Endothelial cell of hepatic sinusoid (primary cell): ENCODE data around the gene WBP2NL.
"Not testable (repeated sequence)": the region's sequence is repeated elsewhere in the genome, so short reads cannot be mapped to it uniquely, and the experiment has no call there.

Source experiments
- in situ Hi-C: cut with HindIII; loops from 2 replicates; pipeline ENCODE4 v1.10.0; 2017; ENCODE audit warnings: low sequenced_read_pairs

WBP2NL gene, protein sequence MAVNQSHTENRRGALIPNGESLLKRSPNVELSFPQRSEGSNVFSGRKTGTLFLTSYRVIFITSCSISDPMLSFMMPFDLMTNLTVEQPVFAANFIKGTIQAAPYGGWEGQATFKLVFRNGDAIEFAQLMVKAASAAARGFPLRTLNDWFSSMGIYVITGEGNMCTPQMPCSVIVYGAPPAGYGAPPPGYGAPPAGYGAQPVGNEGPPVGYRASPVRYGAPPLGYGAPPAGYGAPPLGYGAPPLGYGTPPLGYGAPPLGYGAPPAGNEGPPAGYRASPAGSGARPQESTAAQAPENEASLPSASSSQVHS

DNA sequence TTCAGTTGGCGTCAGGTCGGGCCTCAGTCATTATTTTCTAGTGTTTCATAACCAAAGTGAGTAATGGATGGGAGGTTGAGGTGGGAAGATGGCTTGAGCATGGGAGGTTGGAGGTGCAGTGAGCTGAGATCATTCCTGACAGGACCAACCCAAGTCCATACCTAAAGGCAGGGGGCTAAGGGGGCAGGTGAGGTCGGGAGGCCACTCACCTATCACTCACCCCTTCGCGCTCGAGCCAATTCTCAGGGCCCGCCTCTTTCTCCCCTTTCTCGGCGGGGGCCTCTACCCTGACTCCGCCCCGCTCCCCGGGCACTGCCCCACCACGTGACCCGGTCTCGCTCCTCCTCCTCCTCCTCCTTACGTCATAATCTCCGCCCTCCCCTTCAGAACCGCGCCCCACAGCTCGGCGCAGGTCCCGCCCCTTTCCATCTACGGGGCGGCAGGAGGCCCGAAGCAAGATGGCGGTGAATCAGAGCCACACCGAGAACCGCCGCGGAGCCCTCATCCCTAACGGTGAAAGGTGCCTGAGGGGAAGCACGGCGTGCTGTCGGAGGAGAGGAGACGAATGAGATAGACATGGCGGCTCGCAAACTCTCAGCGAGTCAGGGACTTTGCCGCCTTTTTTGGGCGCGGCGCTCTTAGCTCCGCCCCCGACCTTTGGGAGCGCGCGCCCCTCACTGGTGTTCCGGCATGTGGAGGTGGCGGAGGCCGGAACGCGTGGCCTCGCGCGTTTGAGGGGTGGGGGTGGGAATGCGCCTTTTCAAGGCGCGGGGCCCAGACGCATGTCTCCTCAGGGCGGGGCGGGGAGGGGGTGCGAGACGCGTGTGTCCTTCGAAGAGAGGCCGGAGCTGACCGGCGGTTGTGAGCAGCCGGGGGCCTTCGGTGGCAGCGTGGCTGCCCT lies at the start of gene WBP2NL:
TSS of gene WBP2NL (plus strand) at position 428 of the 901 bp plus-strand sequence. CDS start at position 459, 31 bp downstream.
- in situ Hi-C loops: no loop called here

DNA sequence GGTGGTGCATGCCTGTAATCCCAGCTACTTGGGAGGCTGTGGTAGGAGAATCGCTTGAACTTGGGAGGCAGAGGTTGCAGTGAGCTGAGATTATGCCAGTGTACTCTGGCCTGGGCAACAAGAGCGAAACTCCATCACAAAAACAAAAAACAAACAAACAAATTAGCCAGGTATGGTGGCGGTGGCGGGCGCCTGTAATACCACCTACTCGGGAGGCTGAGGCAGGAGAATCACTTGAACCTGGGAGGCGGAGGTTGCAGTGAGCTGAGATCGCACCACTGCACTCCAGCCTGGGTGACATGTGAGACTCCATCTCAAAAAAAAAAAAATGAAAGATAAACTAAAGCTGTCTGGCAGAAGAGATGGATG lies 49.7 kb upstream of the WBP2NL start:
- in situ Hi-C loops: not testable (repeated sequence)

DNA sequence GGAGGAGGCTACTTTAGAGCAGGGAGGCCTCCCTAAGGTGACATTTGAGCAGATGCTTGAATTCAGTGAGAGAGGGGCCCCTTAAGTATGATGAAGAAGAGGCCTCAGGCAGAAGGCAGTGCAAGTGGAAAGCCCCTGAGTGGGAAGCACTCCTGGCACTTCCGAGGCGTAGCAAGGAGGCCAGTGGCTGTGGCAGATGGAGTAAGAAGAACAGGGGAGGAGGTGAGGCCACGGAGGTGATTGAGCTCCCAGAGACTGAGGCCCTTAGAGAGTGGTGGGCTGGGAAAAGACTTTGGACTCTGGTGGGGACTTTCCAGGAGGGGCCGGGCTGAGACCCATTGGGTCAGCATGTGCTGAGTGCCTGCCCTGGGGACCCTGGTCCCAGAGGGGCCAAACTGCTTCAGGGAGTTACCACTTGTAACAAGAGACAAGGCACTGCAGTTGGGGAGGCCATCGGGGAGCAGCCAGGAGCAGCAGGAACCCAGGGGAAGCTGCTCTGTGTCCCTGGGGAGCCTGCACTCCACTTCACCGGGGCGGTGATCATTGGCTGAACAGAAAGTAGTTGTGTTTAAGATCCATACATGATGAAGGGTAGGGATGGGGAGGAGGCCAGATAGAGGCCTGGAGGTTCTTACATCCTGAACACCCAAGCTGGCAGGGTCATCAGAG lies 49.2 kb upstream of the WBP2NL start:
- in situ Hi-C loops: no loop called here

DNA sequence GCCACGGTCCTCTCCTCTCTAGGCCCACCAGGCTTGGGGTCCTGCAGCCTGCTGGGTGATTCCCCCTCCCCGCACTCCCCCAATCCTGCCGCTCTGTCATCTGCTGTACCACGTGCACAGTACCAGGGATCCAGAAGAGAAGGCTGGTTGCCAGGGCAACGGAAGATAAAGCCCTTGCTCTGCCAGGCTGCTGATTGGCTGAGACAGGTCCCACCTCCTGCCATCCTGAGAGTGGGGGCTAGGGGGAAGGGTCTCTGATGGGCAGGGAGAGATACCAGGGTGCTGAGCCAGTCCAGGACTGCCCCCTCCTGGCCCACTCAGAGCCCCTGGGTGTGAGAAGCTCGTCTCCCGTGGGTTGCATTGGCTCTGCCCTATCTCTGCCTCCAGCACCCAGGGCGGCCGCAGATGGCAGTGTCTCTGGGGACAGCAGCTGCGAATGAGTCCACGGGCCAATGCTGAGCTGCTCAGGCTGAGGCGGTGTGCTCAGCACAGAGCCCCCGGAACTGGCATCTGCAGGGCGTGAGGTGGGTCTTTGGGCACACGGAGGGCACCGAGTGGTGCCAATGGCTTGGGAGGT lies 46.6 kb upstream of the WBP2NL start, which contains the start of gene SMIM45:
TSS of gene SMIM45 (plus strand) at position 253 of the 577 bp plus-strand sequence.
- in situ Hi-C loops: no loop called here

DNA sequence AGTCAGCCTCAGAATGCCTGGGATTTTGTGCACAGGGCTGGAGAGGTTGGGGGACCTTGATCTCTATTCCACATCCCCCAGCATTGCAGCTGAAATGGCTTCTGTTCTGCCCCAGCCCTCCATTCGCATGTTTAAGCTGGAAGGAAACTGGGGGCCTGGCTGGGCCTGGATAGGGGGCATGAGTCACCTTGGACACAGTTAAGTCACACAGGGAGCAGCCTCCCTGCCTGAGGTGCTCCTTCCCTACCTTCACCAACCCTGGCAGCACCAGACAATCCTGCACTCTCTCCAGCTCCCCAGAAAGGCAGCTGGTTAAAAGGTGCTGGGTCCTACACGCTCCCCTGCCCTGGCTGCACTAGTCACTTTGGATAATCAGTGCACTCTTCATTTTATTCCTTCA lies 45.9 kb upstream of the WBP2NL start:
- in situ Hi-C loops: no loop called here

DNA sequence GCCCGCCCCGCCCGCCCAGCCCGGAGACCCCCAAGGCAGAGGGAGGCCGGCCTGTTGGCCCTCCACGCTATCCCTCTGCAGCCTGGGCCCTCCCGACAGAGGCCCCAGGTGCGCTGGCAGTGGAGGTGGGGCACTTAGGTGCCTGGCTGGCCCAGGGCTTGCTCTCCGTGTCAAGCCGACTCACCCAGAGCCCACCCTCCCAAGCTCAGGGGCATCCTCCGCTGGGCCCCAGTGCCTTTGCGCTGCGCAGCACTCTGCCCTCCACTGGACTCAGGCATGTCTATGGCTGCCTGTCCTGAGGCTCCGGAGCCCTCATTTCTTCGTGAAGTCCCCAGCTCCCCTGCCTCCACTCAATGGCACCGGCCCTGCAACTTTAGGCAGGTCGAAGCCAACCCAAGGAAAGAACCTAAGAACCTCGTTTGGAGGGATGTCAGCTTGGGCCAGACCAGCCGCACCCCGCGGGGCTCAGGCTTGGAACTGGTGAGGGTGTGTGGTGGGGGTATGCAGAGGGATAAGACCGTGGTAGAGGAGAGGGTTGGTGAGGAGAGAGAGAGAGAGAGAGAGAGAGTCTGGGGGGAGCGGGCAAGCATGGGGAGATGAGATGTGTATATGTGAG lies 40.5 kb upstream of the WBP2NL start:
- in situ Hi-C loops: no loop called here

DNA sequence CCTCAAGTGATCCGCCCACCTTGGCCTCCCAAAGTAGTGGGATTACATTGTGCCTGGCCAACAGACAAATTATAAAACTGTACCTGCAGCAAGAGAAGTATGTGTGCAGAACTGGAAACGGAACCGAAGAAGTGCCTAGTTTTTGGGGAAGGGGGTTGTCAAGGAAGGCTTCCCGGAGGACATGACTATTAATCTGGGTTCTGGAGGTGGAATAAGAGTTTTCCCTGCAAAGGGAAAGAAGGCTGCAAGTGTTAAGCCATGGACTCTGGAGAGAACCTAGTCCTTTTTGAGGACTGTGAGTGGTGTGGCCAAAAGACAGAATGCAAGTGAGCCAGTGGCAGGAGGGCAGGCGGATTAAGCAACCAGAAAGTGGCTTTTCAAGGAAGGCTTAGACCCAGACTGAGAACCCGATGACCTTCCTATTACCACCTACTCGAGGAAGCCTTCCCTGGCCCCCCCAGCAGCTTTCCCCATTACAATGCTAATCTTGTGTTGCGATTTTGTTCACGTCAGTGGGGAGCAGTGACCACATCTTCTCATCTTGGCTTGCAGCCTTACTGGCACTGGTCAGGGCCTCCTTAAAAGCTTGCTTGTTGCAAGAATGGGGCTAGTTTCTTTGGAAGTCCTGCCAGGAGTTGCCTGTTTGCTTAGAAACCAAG lies 35.0 kb upstream of the WBP2NL start:
- in situ Hi-C loops: no loop called here

DNA sequence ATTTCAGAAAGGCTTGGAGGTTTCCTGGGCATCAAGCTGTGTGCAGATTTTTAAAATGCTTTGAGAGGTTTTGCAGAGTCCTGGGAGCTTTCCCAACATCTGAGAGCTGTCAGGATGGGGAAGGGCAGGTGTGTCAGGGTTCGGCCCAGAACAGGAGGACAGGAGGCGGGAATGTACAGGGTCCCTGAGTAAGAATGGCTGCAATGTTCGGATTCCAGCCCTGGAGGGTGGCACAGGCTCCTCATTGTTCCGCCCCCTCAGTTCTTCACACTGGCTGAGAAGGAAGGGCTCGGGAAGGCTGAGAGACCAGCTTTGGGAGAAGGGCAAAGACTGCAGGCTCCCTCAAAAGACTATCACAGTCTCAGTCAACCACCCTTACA lies 34.5 kb upstream of the WBP2NL start:
- in situ Hi-C loops: no loop called here

DNA sequence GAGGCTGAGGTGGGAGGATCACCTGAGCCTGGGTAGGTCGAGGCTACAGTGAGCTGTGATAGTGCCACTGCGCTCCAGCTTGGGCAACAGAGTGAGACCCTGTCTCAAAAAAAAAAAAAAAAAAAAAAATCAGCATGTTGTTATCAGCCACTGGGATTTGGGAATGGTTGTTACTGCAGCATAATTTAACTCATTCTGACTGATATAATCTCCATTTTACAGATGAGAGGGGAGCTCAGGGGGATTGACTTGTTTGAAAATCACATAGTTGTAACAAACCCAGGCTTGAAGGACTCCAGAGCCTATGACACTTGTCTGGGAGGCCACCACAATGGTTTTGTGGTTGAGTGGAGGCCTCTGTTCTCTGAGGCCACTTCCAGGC lies 32.4 kb upstream of the WBP2NL start:
- in situ Hi-C loops: no loop called here

DNA sequence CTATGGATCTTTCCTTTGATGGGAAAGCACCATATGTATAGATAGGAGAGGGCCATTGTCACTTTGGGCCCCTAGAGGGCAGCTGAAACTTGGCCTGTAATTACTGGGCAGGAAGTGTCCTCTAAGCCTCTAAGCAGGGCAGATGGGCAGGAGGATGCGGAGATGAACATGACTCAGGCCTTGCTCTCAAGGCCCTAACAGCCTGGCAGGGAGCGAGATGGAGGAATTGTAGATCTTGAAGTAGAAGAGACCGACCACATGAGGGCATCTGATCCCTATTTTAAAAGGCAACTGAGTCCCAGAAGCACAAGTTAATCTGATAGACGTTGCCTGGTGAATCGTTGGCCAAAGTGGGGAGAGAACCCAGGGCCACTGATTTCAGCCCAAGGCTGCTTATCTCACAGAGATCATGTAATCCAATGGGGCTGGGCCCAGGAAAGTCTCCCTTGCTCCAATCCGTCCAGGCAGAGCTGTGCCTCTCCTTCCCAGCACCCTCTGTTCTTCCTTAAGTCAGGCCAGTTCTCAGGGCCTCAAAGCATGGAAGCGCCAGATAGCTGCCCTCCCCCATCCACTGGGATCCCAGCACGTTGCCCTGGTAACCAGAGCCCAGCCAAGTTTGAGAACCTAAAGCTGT lies 31.9 kb upstream of the WBP2NL start:
- in situ Hi-C loops: no loop called here

DNA sequence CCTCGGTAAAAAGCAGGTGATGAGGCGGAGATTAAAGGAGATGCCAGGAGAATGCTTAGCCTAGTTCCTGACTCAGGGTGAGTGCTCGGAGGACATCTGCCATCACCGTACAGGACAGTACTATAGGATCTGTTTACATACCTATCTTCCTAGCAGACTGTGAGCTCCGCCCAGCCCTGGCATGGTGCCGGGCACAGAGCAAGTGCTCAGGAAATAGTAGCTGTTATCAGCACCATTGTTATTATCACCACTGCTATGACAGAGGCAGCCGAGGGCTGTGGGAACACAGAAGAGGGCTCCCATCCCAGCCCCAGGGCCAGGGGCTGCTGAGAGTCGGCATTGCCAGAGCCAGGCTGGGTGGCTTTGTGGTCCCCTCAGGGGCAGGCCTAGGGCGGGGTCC lies 30.0 kb upstream of the WBP2NL start:
- in situ Hi-C loops: no loop called here

DNA sequence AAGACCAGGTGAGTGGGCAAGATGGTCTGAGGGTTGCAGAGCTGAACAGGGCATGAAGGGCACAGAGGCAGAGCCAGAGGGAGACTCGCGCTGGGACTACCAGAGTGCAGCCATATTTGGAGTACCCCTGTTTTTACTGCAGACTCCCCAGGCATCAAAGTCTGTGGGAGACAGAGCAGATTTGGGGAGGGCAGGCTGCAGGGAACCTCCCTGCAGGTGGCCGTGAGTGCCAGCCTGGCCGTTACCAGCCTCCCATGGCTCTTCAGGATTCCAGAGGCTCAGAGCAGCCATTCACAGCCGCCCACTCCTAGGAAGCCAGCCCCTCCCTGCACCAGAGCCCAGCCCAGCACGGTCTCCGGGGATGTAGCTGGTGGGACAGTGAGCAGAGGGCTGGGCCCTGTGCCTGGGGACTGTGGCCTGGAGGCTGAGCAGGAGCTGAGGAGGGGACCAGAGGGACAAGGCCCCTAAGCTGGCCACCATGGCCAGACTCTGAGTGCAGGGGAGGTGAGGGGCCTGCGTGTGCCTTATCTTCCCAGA lies 29.4 kb upstream of the WBP2NL start, which contains the start of gene SEPTIN3:
TSS of gene SEPTIN3 (plus strand) at position 334 of the 537 bp plus-strand sequence. CDS start 2,050 bp downstream, outside the sequence.
- in situ Hi-C loops: no loop called here

DNA sequence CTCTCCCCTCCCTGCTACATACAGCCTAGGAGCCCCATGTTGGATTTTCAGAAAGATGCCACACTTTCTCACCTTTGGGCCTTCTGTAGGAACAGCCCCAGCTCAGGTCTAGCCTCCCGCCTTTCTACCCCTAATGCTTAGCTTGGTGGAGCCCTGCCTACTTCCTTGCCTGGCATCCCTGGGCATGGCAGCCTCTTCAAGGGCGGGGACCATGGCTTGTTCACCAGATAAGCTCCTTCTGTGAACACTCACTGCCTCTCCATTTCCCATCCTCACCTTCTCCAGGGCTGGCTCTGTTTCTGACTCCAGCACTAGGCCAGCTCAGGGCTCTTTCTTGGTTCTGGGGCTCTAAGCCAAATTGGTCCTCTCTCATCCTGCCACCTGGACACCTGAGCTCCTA lies 28.0 kb upstream of the WBP2NL start:
- in situ Hi-C loops: no loop called here

DNA sequence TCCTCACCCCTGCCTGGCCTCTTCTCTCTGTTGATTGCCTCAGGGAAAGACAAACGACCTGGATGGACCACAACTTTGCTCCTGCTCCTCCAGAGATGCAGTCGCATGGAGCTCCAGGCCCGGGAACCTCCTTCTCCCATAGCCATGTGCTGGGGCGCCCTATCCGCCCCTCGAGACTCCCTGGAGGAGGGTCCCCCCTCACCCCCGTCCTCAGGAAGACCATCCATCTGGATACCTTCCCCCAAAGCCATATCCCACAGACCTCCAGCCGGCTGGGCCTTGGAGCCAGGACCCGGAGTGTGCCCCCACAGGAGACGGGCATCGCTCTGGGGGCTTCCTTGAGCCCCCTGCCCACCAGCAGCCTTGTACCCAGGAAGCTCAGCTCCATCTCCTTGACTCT lies 27.2 kb upstream of the WBP2NL start:
- in situ Hi-C loops: no loop called here

DNA sequence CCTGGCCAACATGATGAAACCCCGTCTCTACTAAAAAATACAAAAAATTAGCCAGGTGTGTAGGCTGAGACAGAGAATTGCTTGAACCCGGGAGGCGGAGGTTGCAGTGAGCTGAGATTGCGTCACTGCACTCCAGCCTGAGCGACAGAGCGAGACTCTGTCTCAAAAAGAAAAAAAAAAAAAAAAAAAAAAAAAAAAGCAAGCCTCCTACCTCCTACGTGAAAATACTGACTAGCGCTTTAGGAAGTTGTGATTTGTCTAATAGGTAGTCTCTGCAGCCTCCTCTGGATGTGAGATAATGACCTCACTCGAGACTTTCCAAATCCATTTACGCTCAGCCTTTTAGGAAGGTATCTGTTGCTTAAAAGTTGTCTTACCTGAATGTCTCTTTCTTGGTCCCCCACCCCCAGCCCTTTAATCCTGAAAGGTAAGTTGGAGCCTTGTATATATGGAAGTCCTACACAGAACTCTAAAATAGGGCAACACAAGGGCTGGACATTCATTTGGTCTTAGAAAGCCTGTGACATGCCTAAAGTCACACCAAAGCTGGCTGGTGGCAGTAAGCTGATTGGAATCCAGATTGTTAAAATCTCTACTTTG lies 23.8 kb upstream of the WBP2NL start:
- in situ Hi-C loops: no loop called here

DNA sequence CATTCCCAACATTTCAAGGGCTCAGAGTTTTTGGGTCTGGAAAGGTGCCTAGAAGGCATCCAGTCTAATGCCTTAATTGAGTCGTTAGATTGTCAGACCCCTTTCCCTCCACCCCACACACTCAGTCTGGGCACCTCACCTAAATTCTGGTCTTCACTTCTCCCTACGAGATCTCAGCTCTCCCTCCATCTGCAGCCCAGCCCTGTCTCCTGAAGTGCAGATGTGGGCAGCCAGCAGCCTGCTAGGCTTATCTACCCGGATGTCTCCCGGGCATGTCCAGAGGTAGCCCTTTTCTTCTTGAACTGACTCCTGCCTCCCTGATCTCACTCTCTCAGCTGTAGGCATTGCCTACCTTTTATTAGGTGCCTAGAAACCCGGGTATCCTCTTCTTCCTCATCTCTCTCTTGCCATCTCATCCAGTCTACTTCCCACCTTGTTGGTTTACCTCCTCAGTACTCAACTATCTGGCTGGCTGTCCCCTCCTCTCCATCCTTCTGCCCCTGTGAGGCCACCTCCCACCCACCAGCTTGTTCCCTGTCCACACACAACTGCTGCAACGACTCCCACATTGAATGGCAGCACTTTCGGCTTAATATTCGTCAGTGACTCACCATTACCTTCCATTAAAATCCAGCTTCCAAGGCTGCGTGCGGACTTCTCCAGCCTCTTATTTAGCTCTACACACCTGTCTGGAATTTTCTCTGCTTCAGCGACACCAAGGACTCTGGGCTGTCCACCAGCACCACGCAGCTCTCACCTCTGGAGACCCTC lies 23.1 kb upstream of the WBP2NL start:
- in situ Hi-C loops: no loop called here

DNA sequence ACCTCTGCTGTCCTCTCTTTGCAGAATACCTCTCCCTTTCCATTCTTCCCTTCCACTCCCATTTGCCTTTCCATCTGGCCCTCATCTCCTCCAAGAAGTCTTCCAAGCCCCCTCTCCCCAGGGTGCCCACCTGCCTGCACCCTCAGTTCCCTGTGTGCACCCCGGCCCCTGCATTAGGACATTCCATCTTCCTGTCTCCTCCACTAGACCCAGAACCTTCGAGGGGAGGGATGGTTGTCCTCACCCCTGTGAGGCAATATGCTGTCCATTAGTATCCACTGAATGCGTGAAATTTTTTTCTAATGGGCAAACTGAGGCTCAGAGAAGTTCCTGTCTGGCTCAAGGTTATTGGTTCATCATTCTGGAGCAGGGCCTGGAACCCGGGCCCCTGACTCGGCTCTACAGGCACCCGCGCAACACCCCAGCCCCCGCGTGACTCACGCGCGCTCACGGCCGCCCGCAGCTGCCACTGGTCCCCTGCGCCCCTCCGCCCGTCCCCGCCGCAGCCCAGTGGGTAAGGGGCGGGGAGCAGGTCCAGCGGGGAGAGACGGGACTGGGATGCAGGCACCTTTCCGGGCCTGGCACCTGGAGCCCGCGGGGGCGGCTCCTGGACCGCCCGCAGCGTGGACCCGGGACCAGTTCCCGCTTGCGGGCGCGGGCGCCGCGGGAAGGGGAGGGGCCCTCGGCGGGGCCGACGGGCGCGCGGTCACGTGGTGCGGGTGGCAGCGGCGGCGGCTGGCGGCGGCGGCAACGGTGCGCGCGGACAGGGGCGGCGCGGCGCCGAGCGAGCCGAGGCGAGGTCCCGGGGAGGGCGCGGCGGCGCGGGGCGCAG lies 22.3 kb upstream of the WBP2NL start:
- in situ Hi-C loops: no loop called here
